CD4-positive, alpha-beta T cell treated with Interleukin-17A for 1 hour (primary cell): Measurements from ENCODE around the gene KLF7.
A peak's percentile ranks its signal among the peaks of the same experiment; 100 is the strongest.
"Not testable (repeated sequence)": the region's sequence is repeated elsewhere in the genome, so short reads cannot be mapped to it uniquely, and the experiment has no call there.

Experiments used
- DNase-seq: peaks from one replicate; pipeline ENCODE4 v3.0.0-alpha.2; 2020

The KLF7 gene

GRCh38 chr2:207049122-207049521 is 116.6 kb downstream of the KLF7 start:
- DNase-seq = no peak

GRCh38 chr2:207048416-207048815 is 117.3 kb downstream of the KLF7 start:
- no peak for DNase-seq

GRCh38 chr2:207046724-207047123 is 119.0 kb downstream of the KLF7 start:
- peak; percentile 59 for DNase-seq

GRCh38 chr2:207045531-207045930 is 120.2 kb downstream of the KLF7 start:
- no peak for DNase-seq

GRCh38 chr2:207044379-207045362 is 121.1 kb downstream of the KLF7 start:
- no peak for DNase-seq

- no peak for DNase-seq
These were observed 122.9 kb downstream of the KLF7 start for GRCh38 chr2:207042841-207043240.

- DNase-seq = no peak
These were observed 123.8 kb downstream of the KLF7 start for GRCh38 chr2:207041786-207042554.

- DNase-seq = no peak
These were observed 124.5 kb downstream of the KLF7 start for GRCh38 chr2:207041279-207041678.

- no peak for DNase-seq
These were observed 125.1 kb downstream of the KLF7 start for GRCh38 chr2:207040696-207041095.

GRCh38 chr2:207039225-207039624 is 126.5 kb downstream of the KLF7 start:
- no peak for DNase-seq

GRCh38 chr2:207038299-207038698 is 127.4 kb downstream of the KLF7 start:
- no peak for DNase-seq

GRCh38 chr2:207037896-207038295 is 127.9 kb downstream of the KLF7 start:
- DNase-seq = no peak

GRCh38 chr2:207037023-207037422 is 128.7 kb downstream of the KLF7 start:
- not testable (repeated sequence) for DNase-seq

- DNase-seq = no peak
These were observed 129.9 kb downstream of the KLF7 start for GRCh38 chr2:207035875-207036274.

GRCh38 chr2:207032490-207032889 is 133.3 kb downstream of the KLF7 start:
- DNase-seq = no peak
